GM13976 (cell line): ENCODE measurements around the gene RACK1.

Experiments
- DNase-seq: peaks from one replicate; pipeline ENCODE4 v3.0.0; 2012; ENCODE audit warnings: low spot score
- in situ Hi-C: fragments of 300-500 bp; cut with MboI; formaldehyde crosslinking; loops from one replicate; pipeline ENCODE4 v1.12.0; 2022; ENCODE audit warnings: low sequenced_read_pairs, mixed read lengths, inconsistent platforms; ENCODE audit not compliant: unreplicated experiment
- TF ChIP-seq, protein P1 (sequence below): IDR thresholded peaks from 2 replicates; pipeline ENCODE4 v1.5.1; 2012; ENCODE audit warnings: borderline replicate concordance, mild to moderate bottlenecking; ENCODE audit not compliant: insufficient read depth; ENCODE audit errors: extremely low read depth, missing control alignments, control extremely low read depth

The RACK1 gene

DNA sequence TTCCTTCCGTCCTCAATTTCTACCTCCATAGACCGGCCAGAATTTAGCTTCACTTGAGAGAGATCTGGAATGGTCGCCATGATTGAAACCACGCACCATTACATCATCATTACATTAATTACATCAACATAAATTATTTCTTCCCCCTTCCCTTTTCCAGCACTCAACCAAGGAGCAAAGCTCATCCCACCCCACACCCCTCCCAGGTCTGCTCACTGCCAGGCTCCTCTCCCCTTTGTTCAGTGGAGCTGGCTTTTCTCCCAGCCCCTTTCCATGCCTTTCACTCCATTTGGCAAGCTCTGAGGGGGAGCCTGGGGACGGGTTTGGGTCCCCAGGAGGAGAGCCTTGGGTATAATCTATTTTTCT, 8.4 kb downstream of the RACK1 start:
- in situ Hi-C loops: no loop called here
- TF ChIP-seq, protein P1, sequence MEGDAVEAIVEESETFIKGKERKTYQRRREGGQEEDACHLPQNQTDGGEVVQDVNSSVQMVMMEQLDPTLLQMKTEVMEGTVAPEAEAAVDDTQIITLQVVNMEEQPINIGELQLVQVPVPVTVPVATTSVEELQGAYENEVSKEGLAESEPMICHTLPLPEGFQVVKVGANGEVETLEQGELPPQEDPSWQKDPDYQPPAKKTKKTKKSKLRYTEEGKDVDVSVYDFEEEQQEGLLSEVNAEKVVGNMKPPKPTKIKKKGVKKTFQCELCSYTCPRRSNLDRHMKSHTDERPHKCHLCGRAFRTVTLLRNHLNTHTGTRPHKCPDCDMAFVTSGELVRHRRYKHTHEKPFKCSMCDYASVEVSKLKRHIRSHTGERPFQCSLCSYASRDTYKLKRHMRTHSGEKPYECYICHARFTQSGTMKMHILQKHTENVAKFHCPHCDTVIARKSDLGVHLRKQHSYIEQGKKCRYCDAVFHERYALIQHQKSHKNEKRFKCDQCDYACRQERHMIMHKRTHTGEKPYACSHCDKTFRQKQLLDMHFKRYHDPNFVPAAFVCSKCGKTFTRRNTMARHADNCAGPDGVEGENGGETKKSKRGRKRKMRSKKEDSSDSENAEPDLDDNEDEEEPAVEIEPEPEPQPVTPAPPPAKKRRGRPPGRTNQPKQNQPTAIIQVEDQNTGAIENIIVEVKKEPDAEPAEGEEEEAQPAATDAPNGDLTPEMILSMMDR: no peak
- no peak for DNase-seq

DNA sequence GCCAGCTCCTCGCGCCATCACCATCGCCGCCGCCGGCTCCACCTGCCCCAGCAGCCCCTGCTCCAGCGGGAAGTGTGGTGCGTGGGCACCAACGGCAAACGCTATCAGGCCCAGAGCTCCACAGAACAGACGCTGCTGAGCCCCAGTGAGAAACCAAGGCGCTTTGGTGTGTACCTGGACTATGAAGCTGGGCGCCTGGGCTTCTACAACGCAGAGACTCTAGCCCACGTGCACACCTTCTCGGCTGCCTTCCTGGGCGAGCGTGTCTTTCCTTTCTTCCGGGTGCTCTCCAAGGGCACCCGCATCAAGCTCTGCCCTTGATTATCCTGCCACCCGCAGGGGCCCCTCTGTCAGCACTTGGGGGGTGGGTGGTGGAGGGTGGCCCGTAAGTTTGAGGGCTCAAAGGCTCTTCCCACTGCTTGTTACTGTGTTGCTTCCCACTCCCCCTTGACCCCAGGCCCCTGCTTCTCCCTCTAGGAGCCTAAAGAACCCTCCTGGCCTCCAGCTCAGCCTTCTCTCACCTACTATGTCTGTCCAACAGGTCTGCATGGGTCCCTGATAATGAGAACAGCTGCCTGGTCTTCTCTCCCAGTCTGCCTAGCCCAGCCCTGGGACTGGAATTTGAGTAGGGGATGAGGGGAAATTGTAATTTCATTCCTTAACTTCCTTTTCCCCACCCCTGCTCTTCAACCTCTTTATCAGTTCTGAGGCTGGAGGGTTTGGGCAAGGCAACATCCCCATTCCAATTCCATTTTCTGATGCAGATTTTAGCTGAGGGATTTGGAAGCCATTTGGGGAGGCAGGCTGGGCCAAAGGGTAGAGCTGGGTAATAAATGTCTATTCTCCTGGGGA, 9.0 kb downstream of the RACK1 start:
- TF ChIP-seq, protein P1: no peak
- no peak for DNase-seq
- in situ Hi-C loops: no loop called here

GRCh38 chr5:181233801-181234454, 9.8 kb downstream of the RACK1 start:
- in situ Hi-C loops: no loop called here
- TF ChIP-seq, protein P1: no peak
- no peak for DNase-seq

- in situ Hi-C loops: no loop called here
- no peak for DNase-seq
- TF ChIP-seq, protein P1: no peak
Measured at GRCh38 chr5:181233088-181233800, 10.5 kb downstream of the RACK1 start.

GRCh38 chr5:181232593-181232992, 11.1 kb downstream of the RACK1 start:
- no peak for DNase-seq
- in situ Hi-C loops: no loop called here
- TF ChIP-seq, protein P1: no peak

DNA sequence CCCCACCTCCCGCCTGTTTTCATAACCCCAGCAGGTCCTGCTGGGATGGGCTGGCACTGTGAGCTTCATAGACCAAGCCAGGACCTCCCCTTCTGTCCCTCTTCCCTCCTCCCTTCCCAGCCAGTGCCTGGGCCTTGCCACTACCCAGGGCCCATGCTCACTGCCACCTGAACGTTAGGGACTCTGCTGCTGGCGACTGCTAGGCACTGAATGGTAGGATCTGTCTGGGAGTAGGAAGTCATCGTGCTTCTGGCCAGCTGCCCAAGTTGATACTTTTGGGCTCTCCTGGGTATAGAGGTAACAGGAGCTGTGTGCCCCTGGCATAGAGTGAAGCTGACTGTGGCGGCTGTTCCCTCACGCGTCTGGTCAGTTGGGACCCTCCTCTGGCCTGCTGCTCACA, 12.3 kb downstream of the RACK1 start:
- TF ChIP-seq, protein P1: no peak
- in situ Hi-C loops: no loop called here
- DNase-seq: no peak
